HEK293 (cell line): Measurements from ENCODE around the gene PADI2.

Experiments used
- CTCF ChIA-PET: fragments of 350-600 bp; formaldehyde crosslinking; extraction: SDS; loops from one replicate; lab custom pipeline; 2021; ENCODE audit warnings: antibody characterized with exemption; lab: Yijun Ruan, JAX
- POLR2A ChIA-PET: fragments of 300-600 bp; formaldehyde crosslinking; extraction: SDS; loops from one replicate; lab custom pipeline; 2020; ENCODE audit warnings: antibody characterized with exemption, inconsistent platforms; lab: Yijun Ruan, JAX
- H3K27ac ChIP-seq: fragments of 200-500 bp; sonication (Bioruptor generic); 2 replicates; pipeline ENCODE4 v1.5.1; 2014; ENCODE audit warnings: low read depth, low read length, control low read depth, inconsistent platforms; ENCODE audit errors: extremely low read depth
- H3K36me3 ChIP-seq, 2 experiments: fragments of 200-500 bp in 1 of 2; sonication (Bioruptor generic) in 1 of 2; 1 replicate in 1 of 2; 2 replicates in 1 of 2; pipeline ENCODE4 v1.5.1; 2014 to 2017; ENCODE audit warnings: inconsistent platforms in 2 of 2, low read length in 2 of 2; ENCODE audit not compliant: control insufficient read depth in 2 of 2, insufficient read depth in 1 of 2
- H3K4me1 ChIP-seq: fragments of 200-500 bp; sonication (Bioruptor generic); 2 replicates; pipeline ENCODE4 v1.5.1; 2014; ENCODE audit warnings: mild to moderate bottlenecking, low read length, inconsistent platforms; ENCODE audit not compliant: control insufficient read depth, insufficient read depth
- H3K4me3 ChIP-seq: 2 replicates; pipeline ENCODE4 v1.5.1; 2011; ENCODE audit warnings: low read depth, mild to moderate bottlenecking, control low read depth, low read length, moderate library complexity
- H3K9me3 ChIP-seq: fragments of 200-500 bp; sonication (Bioruptor generic); 2 replicates; pipeline ENCODE4 v1.5.1; 2014; ENCODE audit warnings: low read depth, low read length, inconsistent platforms; ENCODE audit not compliant: control insufficient read depth, insufficient read depth
- GLIS2 ChIP-seq: fragments of 450-650 bp; formaldehyde crosslinking; IDR thresholded peaks from 2 replicates; pipeline ENCODE4 v1.5.1; 2016; ENCODE audit warnings: missing biosample characterization, missing genetic modification characterization
- KLF1 ChIP-seq: fragments of 450-650 bp; formaldehyde crosslinking; IDR thresholded peaks from 2 replicates; pipeline ENCODE4 v1.5.1; 2016; ENCODE audit warnings: missing biosample characterization, missing genetic modification characterization
- ZBTB17 ChIP-seq: fragments of 450-650 bp; formaldehyde crosslinking; IDR thresholded peaks from 2 replicates; pipeline ENCODE4 v1.5.1; 2016; ENCODE audit warnings: missing biosample characterization, missing genetic modification characterization
- ZBTB49 ChIP-seq: fragments of 450-650 bp; formaldehyde crosslinking; IDR thresholded peaks from 2 replicates; pipeline ENCODE4 v1.5.1; 2016; ENCODE audit warnings: missing biosample characterization, missing genetic modification characterization, low read depth
- ZFHX2 ChIP-seq: fragments of 450-650 bp; formaldehyde crosslinking; conservative IDR thresholded peaks from 2 replicates; pipeline ENCODE4 v1.5.1; 2016; ENCODE audit warnings: missing biosample characterization, missing genetic modification characterization
- ZNF138 ChIP-seq: fragments of 450-650 bp; formaldehyde crosslinking; IDR thresholded peaks from 2 replicates; pipeline ENCODE4 v1.5.1; 2016; ENCODE audit warnings: missing biosample characterization, missing genetic modification characterization, borderline replicate concordance
- ZNF16 ChIP-seq: fragments of 450-650 bp; formaldehyde crosslinking; IDR thresholded peaks from 2 replicates; pipeline ENCODE4 v1.5.1; 2016; ENCODE audit warnings: low read depth, missing biosample characterization, missing genetic modification characterization
- ZNF221 ChIP-seq: fragments of 450-650 bp; formaldehyde crosslinking; IDR thresholded peaks from 2 replicates; pipeline ENCODE4 v1.5.1; 2017; ENCODE audit warnings: missing biosample characterization, missing genetic modification characterization, borderline replicate concordance
- ZNF24 ChIP-seq: fragments of 450-650 bp; formaldehyde crosslinking; IDR thresholded peaks from 2 replicates; pipeline ENCODE4 v1.5.1; 2016; ENCODE audit warnings: missing biosample characterization, missing genetic modification characterization
- ZNF280D ChIP-seq: fragments of 450-650 bp; formaldehyde crosslinking; IDR thresholded peaks from 2 replicates; pipeline ENCODE4 v1.5.1; 2016; ENCODE audit warnings: missing biosample characterization, missing genetic modification characterization
- ZNF311 ChIP-seq: fragments of 450-650 bp; formaldehyde crosslinking; IDR thresholded peaks from 2 replicates; pipeline ENCODE4 v1.5.1; 2017; ENCODE audit warnings: missing biosample characterization, missing genetic modification characterization, borderline replicate concordance
- ZNF510 ChIP-seq: fragments of 450-650 bp; formaldehyde crosslinking; IDR thresholded peaks from 2 replicates; pipeline ENCODE4 v1.5.1; 2018; ENCODE audit warnings: mild to moderate bottlenecking, missing genetic modification characterization, missing biosample characterization; ENCODE audit not compliant: insufficient replicate concordance
- ZNF521 ChIP-seq: fragments of 450-650 bp; formaldehyde crosslinking; IDR thresholded peaks from 2 replicates; pipeline ENCODE4 v1.5.1; 2017; ENCODE audit warnings: missing biosample characterization, mild to moderate bottlenecking, missing genetic modification characterization
- ZNF544 ChIP-seq: fragments of 450-650 bp; formaldehyde crosslinking; IDR thresholded peaks from 2 replicates; pipeline ENCODE4 v1.5.0; 2017; ENCODE audit warnings: missing biosample characterization, missing genetic modification characterization
- ZNF558 ChIP-seq: fragments of 450-650 bp; formaldehyde crosslinking; IDR thresholded peaks from 2 replicates; pipeline ENCODE4 v1.5.1; 2016; ENCODE audit warnings: missing biosample characterization, missing genetic modification characterization
- ZNF560 ChIP-seq: fragments of 450-650 bp; formaldehyde crosslinking; IDR thresholded peaks from 2 replicates; pipeline ENCODE4 v1.5.1; 2017; ENCODE audit warnings: missing biosample characterization, missing genetic modification characterization, borderline replicate concordance
- ZNF580 ChIP-seq: fragments of 450-650 bp; formaldehyde crosslinking; IDR thresholded peaks from 2 replicates; pipeline ENCODE4 v1.5.1; 2016; ENCODE audit warnings: missing biosample characterization, missing genetic modification characterization
- ZNF785 ChIP-seq: fragments of 450-650 bp; formaldehyde crosslinking; IDR thresholded peaks from 2 replicates; pipeline ENCODE4 v1.5.1; 2016; ENCODE audit warnings: missing biosample characterization, missing genetic modification characterization
- ZNF792 ChIP-seq: fragments of 450-650 bp; formaldehyde crosslinking; IDR thresholded peaks from 2 replicates; pipeline ENCODE4 v1.5.1; 2016; ENCODE audit warnings: missing biosample characterization, missing genetic modification characterization
- ZNF837 ChIP-seq: fragments of 450-650 bp; formaldehyde crosslinking; IDR thresholded peaks from 2 replicates; pipeline ENCODE4 v1.5.1; 2016; ENCODE audit warnings: missing biosample characterization, missing genetic modification characterization
- TF ChIP-seq, protein P1 (sequence below): fragments of 450-650 bp; formaldehyde crosslinking; IDR thresholded peaks from 2 replicates; pipeline ENCODE4 v1.5.1; 2017; ENCODE audit warnings: missing biosample characterization, missing genetic modification characterization

Gene PADI2

GRCh38 chr1:17045634-17046333 is 73.5 kb downstream of the PADI2 start (continued):
- no peak for TF ChIP-seq ZNF785 (tag by site-specific recombination)

- Histone ChIP-seq H3K4me1 (no peaks in the 10 kb centered on the region), H3K27ac (no peak overlapping the region), H3K9me3 (no peaks in the 10 kb centered on the region), H3K4me3 (no peak overlapping the region), H3K36me3 (peaks cover 54 to 58% of the 10 kb centered on the region in 2 experiments)
- no peak for TF ChIP-seq ZNF558 (tag by site-specific recombination)
- no peak for TF ChIP-seq ZNF544
- no peak for TF ChIP-seq ZNF138
- TF ChIP-seq KLF1 (tag by site-specific recombination): 0 out of 2 replicates have a peak, but pooled peaks have one; percentile 25
- TF ChIP-seq GLIS2: no peak
- ChIA-PET CTCF (interaction anchor here (0.5 to 7.0 kb wide), 12 partner anchors 11 to 436 kb away, joined by 3 to 115 read pairs (median 7); no protein-coding TSS in a partner anchor), POLR2A (interaction anchor here (1.0 kb wide), 1 partner anchor 45 kb away, joined by 3 read pairs; no protein-coding TSS in a partner anchor)
These were observed 74.1 kb downstream of the PADI2 start for GRCh38 chr1:17045150-17045549.

DNA sequence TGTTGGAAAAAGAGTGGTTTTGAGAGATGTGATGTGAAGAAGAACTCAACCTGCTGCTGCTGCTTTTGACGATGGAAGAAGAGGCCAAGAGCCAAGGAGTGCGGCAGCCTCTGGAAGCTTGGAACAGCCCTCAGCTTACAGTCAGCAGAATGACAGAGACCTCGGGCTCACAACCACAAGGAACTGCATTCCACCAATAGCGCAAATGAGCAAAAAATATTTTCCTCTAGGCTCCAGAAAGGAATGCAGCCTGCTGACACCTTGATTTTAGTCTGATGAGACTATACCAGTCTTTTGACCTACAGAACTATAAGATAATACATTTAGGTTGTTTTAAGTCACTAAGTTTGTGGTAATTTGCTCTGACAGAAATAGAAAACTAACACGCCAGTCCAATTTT is 75.6 kb downstream of the PADI2 start:
- no peak overlapping the region for H3K27ac ChIP-seq
- POLR2A ChIA-PET: no interaction called here
- CTCF ChIA-PET: interaction anchor here (1.8 to 7.0 kb wide), 3 partner anchors 80 to 92 kb away, joined by 4 to 115 read pairs (median 71); no protein-coding TSS in a partner anchor
- H3K4me3 ChIP-seq: no peak overlapping the region
- H3K36me3 ChIP-seq: peaks cover 51 to 57% of the 10 kb centered on the region in 2 experiments
- TF ChIP-seq ZNF221 (tag by site-specific recombination) (no peak), ZNF24 (tag by site-specific recombination) (no peak), ZNF521 (tag by site-specific recombination) (no peak), ZNF792 (tag by site-specific recombination) (no peak), ZNF280D (tag by site-specific recombination) (no peak), ZBTB49 (no peak), ZNF580 (no peak), ZNF510 (tag by site-specific recombination) (no peak), ZNF560 (no peak), ZNF311 (no peak), ZBTB17 (tag by site-specific recombination) (no peak), ZFHX2 (tag by site-specific recombination) (no peak), ZNF16 (tag by site-specific recombination) (no peak), ZNF837 (tag by site-specific recombination) (no peak)
- TF ChIP-seq, protein P1, sequence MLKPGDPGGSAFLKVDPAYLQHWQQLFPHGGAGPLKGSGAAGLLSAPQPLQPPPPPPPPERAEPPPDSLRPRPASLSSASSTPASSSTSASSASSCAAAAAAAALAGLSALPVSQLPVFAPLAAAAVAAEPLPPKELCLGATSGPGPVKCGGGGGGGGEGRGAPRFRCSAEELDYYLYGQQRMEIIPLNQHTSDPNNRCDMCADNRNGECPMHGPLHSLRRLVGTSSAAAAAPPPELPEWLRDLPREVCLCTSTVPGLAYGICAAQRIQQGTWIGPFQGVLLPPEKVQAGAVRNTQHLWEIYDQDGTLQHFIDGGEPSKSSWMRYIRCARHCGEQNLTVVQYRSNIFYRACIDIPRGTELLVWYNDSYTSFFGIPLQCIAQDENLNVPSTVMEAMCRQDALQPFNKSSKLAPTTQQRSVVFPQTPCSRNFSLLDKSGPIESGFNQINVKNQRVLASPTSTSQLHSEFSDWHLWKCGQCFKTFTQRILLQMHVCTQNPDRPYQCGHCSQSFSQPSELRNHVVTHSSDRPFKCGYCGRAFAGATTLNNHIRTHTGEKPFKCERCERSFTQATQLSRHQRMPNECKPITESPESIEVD (tag by site-specific recombination): no peak
- no peaks in the 10 kb centered on the region for H3K9me3 ChIP-seq
- H3K4me1 ChIP-seq: no peaks in the 10 kb centered on the region
